ENCODE measurements around the gene KLK12.

DNA sequence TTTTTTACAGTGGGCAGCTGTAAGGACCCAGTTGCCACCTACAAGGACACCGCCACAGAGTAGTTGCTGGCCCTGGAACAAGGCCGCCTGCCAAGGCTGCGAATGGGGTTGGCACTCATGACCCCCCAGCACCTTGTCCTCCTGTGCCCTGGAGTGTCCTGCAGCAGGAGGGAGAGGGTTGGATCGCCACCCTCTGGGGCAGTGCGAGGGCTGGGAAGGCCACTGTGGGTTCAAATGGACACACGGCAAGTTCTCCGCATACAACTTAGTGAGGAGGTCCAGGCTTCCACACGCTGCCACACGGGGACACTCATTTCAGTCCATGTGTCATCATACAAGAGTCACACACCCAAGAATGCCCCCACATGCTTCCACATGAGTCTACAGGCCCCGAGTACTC lies 34.4 kb downstream of the KLK12 start:
- TF ChIP-seq, protein P1, sequence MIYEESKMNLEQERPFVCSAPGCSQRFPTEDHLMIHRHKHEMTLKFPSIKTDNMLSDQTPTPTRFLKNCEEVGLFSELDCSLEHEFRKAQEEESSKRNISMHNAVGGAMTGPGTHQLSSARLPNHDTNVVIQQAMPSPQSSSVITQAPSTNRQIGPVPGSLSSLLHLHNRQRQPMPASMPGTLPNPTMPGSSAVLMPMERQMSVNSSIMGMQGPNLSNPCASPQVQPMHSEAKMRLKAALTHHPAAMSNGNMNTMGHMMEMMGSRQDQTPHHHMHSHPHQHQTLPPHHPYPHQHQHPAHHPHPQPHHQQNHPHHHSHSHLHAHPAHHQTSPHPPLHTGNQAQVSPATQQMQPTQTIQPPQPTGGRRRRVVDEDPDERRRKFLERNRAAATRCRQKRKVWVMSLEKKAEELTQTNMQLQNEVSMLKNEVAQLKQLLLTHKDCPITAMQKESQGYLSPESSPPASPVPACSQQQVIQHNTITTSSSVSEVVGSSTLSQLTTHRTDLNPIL (CRISPR knock-in tag; IDR thresholded peaks at IDR 0.05; ENCODE audit: low read depth): no peak
- no peak for TF ChIP-seq ISL1 (CRISPR knock-in tag; IDR thresholded peaks at IDR 0.05)
